Suppressor macrophage (primary cell): ENCODE results near the gene RPL13A.
A peak's percentile ranks its signal among the peaks of the same experiment; 100 is the strongest.

Experiments used
- DNase-seq, 4 experiments: peaks; one replicate each; pipeline ENCODE4 v3.0.0-alpha.2; 2020 to 2022

RPL13A gene

DNA sequence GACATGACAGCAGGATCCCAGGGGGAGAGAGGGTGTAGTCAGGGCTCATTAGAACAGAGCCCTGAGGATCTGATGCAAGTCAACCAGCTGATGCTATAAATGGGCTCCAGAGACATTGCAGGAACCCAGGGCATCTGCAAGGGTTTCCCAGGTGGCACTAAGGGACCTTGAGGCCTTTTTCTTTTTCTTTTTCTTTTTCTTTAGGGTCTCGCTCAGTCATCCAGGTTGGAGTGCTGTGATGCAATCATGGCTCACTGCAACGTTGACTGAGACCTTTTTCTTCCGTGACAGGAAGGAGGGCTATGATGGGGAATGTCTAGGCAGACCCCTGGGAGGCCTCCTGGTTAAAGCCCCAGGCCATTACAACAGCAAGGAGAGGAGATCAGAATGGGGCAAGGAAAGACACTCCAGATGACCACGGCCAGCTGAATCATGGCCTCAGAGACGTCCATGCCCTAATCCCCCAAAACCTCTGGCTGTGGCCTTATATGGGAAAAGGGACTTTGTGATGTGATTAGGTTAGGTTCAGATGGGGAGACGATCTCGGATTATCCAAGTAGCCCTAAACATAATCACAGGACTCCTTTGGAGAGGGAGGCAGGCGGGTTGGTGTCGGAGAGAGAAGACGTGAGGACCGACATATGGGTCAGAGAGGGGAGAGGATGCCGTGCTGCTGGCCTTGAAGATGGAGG is 20.5 kb downstream of the RPL13A start:
- DNase-seq: peak in 1 of 4 experiments; percentile 0

DNA sequence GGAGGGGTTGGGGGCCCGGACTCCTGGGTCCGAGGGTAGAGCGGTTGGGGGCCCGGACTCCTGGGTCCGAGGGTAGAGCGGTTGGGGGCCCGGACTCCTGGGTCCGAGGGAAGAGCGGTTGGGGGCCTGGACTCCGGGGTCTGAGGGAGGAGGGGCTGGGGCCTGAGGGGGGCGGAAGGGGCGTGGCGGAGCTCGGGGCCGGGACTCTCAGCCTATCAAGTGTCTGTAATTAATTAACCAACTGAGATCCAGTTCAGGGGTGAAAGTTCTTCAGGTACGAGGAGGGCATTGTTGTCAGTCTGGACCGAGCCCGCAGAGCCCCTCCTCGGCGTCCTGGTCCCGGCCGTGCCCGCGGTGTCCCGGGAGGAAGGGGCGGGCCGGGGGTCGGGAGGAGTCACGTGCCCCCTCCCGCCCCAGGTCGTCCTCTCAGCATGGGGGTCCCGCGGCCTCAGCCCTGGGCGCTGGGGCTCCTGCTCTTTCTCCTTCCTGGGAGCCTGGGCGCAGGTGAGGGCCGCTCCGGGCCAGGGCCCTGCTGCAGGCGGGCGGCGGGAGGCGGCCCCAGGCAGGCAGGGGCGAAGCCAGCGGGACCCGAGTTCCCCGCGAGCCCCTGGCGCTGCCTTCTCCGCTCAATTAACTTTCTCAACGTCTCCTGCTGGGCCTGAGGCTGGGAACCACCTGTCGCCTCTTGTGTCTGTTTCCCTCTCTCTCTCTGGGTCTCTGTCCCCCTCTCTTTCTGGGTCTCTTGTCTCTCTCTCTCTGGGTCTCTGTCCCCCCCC is 25.8 kb downstream of the RPL13A start:
- peak in 3 of 4 experiments; percentile 46 to 78 (median 76) for DNase-seq

- DNase-seq: no peak
Measured at GRCh38 chr19:49513746-49514118, 26.3 kb downstream of the RPL13A start.

- no peak for DNase-seq
Measured at GRCh38 chr19:49514151-49514550, 26.7 kb downstream of the RPL13A start.

DNA sequence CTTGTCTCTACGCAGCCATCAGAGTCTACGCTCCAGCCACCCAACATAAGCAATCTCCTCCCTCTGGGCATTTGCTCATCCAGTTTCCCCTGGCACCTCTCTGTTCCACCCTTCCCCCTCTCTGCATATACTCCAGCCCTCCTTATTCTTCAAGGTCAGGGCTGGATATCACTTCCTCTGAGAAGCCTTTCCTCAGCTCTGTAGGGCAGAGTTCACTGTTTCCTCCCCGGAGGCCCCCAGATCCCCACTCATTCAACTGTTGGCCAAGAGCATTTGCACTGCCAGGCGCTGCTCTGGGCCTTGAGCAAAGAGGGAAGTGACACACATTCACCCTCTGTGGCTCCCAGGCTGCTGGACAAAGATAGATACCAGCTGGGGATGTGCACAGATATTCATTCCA is 28.4 kb downstream of the RPL13A start:
- peak; percentile 95 to 98 (median 96) for DNase-seq

GRCh38 chr19:49518033-49518432 is 30.6 kb downstream of the RPL13A start:
- DNase-seq: peak in 1 of 4 experiments; percentile 0

GRCh38 chr19:49520705-49521319 is 33.4 kb downstream of the RPL13A start:
- peak; percentile 84 to 91 (median 90) for DNase-seq

GRCh38 chr19:49524812-49525455 is 37.5 kb downstream of the RPL13A start:
- DNase-seq: no peak

- no peak for DNase-seq
Measured at GRCh38 chr19:49528211-49528771, 40.9 kb downstream of the RPL13A start.

DNA sequence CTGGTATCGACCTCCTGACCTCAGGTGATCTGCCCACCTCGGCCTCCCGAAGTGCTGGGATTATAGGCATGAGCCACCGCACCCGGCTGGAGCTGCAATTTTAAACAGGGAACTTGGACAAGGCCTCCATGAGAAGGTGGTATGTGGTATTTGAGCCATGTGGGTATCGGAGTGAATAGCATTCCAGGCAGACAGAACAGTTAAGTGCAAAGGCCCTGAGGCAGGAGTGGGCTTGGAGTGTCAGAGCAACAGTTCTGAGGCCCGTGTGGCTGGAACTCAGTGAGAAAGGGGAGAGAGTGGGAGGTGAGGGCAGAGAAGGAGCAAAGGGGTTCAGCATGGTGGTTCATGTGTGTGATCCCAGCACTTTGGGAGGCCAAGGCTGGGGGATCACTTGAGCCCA is 43.3 kb downstream of the RPL13A start:
- DNase-seq: no peak

DNA sequence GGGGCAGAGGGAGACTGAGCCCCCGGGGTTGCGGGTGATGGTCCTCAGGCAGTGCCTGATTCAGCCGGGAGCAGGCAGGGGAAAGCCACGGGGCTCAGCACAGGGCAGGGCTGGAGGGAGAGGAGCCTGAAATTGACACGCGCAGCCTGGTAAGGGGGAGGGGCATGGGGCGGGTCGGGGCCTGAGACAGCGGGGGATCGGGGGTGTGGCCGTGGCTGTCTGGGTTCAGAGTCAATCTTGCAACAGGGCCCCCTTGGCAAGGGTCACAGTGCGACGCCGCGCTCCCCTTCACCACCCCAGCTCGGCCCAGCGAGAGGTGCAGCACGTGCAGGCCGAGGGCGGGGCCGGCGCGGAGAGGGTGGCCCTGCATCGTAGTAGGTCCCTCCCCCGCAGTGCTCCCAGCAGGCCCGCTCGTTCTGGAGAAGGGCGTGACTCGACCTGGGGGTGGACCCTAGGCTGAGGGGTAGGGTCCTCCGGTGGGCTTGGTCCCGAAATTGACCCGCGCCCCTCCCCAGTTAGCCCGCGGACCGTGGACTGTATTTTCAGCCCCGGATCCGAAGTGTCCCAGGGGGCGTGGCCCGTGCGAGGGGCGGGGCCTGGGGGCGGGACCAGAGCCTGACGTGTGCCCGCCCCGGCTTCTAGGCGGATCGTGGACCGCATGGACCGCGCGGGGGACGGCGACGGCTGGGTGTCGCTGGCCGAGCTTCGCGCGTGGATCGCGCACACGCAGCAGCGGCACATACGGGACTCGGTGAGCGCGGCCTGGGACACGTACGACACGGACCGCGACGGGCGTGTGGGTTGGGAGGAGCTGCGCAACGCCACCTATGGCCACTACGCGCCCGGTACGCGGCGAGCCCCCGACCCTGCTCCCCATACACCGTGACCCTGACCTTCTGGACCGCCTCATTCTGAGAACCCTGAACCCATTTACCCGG is 46.4 kb downstream of the RPL13A start:
- DNase-seq: peak; percentile 78 to 90 (median 82)

GRCh38 chr19:49534632-49535385 is 47.4 kb downstream of the RPL13A start:
- no peak for DNase-seq

GRCh38 chr19:49536921-49537462 is 49.6 kb downstream of the RPL13A start:
- no peak for DNase-seq

GRCh38 chr19:49538643-49539042 is 51.2 kb downstream of the RPL13A start:
- DNase-seq: no peak

- no peak for DNase-seq
Measured at GRCh38 chr19:49539192-49539952, 52.0 kb downstream of the RPL13A start.
